WTC11 (cell line): ENCODE measurements around the gene NBEA.

Experiments used
- ATF3 ChIP-seq: sonication (generic); formaldehyde crosslinking; conservative IDR thresholded peaks from 2 replicates; pipeline ENCODE4 v1.8.1; 2022; ENCODE audit warnings: mild to moderate bottlenecking, missing genetic modification reagents
- TP53 ChIP-seq: sonication (generic); formaldehyde crosslinking; IDR thresholded peaks from 2 replicates; pipeline ENCODE4 v1.8.1; 2023; ENCODE audit warnings: mild to moderate bottlenecking, missing genetic modification reagents

GRCh38 chr13:35163674-35164073 lies 221.6 kb downstream of the NBEA start:
- TF ChIP-seq ATF3 (CRISPR knock-in tag) (no peak), TP53 (no peak)
